ENCODE data around the gene AGO1. TPM values are rescaled to one million over a fixed set of nuclear protein-coding genes. Genes with fewer than 3 reads are reported as not detected.
A peak's percentile ranks its signal among the peaks of the same experiment; 100 is the strongest.

AGO1 gene
- total and polyA plus RNA-seq, 2 of the 13 experiments (the other 11 are each of a cell fraction or from before 2014, with no cell fraction given) = 9.2 to 18.6 TPM

DNA sequence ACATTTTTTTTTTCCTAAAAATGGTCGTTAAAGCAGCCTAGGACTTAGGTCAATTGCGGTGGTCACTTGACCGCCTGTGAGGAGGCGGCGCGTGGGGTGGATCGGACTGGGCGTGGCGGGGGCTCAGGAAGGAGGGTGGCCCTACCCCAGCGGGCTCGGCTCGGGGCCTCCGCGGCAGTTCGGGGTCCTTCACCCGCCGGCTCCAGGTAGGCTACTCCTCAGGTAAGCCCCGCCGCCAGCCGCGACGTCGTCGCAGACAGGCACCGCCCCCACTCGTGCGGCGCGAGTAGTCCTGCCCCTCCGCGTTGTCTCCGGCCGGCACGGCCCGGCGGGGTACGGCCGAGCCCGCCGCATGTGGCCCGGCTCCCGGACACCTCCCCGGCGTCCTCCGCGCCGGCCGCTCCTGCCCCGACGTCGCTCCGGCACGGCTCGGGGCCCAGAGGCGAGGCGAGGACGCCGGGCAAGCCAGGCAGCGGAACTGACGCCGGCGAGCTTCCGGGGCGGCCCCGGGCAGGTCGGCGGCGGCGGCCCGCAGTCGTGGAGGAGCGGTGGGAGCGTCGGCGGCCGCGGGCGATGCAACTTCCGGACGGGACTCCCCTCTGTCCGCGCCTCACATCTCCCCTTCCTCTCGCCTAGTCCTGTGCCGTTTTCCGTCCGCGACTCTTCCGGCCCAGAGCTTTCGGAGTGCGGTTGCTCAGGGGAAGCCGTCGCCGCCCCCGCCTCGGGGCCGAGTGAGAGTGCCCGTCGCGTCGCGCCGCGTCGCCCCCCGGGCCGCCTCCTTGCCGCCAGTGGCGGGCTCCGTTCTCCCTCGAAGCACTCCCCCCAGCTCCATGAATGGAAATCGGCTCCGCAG is 47.8 kb downstream of the AGO1 start, which contains the start of gene AGO3 (continued):
- peak in 1 of 2 experiments; percentile 68; a peak in 1 of 4 replicates for TF ChIP-seq KLF16 (CRISPR knock-in tag; IDR thresholded peaks at IDR 0.05)
- TF ChIP-seq ZNF670 (CRISPR knock-in tag; IDR thresholded peaks at IDR 0.05; ENCODE audit: borderline replicate concordance) = no peak; the same call in 1 of the 2 replicates
- peak; percentile 83; the same call in 1 of the 2 replicates for TF ChIP-seq ZNF558 (CRISPR knock-in tag; IDR thresholded peaks at IDR 0.05; ENCODE audit: borderline replicate concordance)
- TF ChIP-seq SIN3A (IDR thresholded peaks at IDR 0.05; ENCODE audit: borderline replicate concordance, low read depth, low read length) = peak; percentile 44; the same call in 1 of the 2 replicates
- 0 out of 2 replicates have a peak, but pooled peaks have one; percentile 53 for TF ChIP-seq ZNF567 (CRISPR knock-in tag; IDR thresholded peaks at IDR 0.05; ENCODE audit: borderline replicate concordance)
- TF ChIP-seq ZKSCAN8 (CRISPR knock-in tag; IDR thresholded peaks at IDR 0.05; ENCODE audit: borderline replicate concordance) = no peak
- peak; percentile 93; the same call in 1 of the 2 replicates for TF ChIP-seq CCDC6 (CRISPR knock-in tag; IDR thresholded peaks at IDR 0.05)
- no peak for TF ChIP-seq NFRKB (IDR thresholded peaks at IDR 0.05)
- TF ChIP-seq NFATC3 (CRISPR knock-in tag; IDR thresholded peaks at IDR 0.05) = no peak
- TF ChIP-seq AKAP8 (CRISPR knock-in tag; IDR thresholded peaks at IDR 0.05) = peak; percentile 51; the same call in 1 of the 2 replicates
- TF ChIP-seq, protein P1, sequence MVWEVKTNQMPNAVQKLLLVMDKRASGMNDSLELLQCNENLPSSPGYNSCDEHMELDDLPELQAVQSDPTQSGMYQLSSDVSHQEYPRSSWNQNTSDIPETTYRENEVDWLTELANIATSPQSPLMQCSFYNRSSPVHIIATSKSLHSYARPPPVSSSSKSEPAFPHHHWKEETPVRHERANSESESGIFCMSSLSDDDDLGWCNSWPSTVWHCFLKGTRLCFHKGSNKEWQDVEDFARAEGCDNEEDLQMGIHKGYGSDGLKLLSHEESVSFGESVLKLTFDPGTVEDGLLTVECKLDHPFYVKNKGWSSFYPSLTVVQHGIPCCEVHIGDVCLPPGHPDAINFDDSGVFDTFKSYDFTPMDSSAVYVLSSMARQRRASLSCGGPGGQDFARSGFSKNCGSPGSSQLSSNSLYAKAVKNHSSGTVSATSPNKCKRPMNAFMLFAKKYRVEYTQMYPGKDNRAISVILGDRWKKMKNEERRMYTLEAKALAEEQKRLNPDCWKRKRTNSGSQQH (CRISPR knock-in tag; IDR thresholded peaks at IDR 0.05; ENCODE audit: low read depth) = peak; percentile 94; the same call in 1 of the 2 replicates
- TF ChIP-seq ZNF616 (CRISPR knock-in tag; IDR thresholded peaks at IDR 0.05; ENCODE audit: low read depth) = peak; percentile 74; the same call in 1 of the 2 replicates
- peak; percentile 56 for TF ChIP-seq SP2 (CRISPR knock-in tag; IDR thresholded peaks at IDR 0.05)
- TF ChIP-seq SIN3B (IDR thresholded peaks at IDR 0.05; ENCODE audit: low read length) = no peak
- peak; percentile 71; the same call in 1 of the 2 replicates for TF ChIP-seq ZSCAN21 (CRISPR knock-in tag; IDR thresholded peaks at IDR 0.05; ENCODE audit: borderline replicate concordance)
- TF ChIP-seq MLLT10 (CRISPR knock-in tag; IDR thresholded peaks at IDR 0.05) = no peak
- TF ChIP-seq FOXJ3 (CRISPR knock-in tag; IDR thresholded peaks at IDR 0.05; ENCODE audit: borderline replicate concordance) = no peak
- TF ChIP-seq PRMT3 (CRISPR knock-in tag; IDR thresholded peaks at IDR 0.05; ENCODE audit: borderline replicate concordance, low read depth) = peak; percentile 76
- TF ChIP-seq ZNF790 (CRISPR knock-in tag; IDR thresholded peaks at IDR 0.05; ENCODE audit: borderline replicate concordance) = 0 out of 2 replicates have a peak, but pooled peaks have one; percentile 29
- no peak for TF ChIP-seq ZNF3 (CRISPR knock-in tag; IDR thresholded peaks at IDR 0.05)
- TF ChIP-seq, protein P2, sequence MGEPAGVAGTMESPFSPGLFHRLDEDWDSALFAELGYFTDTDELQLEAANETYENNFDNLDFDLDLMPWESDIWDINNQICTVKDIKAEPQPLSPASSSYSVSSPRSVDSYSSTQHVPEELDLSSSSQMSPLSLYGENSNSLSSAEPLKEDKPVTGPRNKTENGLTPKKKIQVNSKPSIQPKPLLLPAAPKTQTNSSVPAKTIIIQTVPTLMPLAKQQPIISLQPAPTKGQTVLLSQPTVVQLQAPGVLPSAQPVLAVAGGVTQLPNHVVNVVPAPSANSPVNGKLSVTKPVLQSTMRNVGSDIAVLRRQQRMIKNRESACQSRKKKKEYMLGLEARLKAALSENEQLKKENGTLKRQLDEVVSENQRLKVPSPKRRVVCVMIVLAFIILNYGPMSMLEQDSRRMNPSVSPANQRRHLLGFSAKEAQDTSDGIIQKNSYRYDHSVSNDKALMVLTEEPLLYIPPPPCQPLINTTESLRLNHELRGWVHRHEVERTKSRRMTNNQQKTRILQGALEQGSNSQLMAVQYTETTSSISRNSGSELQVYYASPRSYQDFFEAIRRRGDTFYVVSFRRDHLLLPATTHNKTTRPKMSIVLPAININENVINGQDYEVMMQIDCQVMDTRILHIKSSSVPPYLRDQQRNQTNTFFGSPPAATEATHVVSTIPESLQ (CRISPR knock-in tag; conservative IDR thresholded peaks at IDR 0.05) = no peak
- peak; percentile 37; the same call in 1 of the 2 replicates for TF ChIP-seq LBX2 (CRISPR knock-in tag; IDR thresholded peaks at IDR 0.05; ENCODE audit: borderline replicate concordance)
- no peak for TF ChIP-seq SMARCC2 (IDR thresholded peaks at IDR 0.05)
- TF ChIP-seq TIGD3 (CRISPR knock-in tag; IDR thresholded peaks at IDR 0.05; ENCODE audit: borderline replicate concordance) = no peak
- TF ChIP-seq ZNF235 (CRISPR knock-in tag; IDR thresholded peaks at IDR 0.05; ENCODE audit: borderline replicate concordance) = peak; percentile 64; the same call in 1 of the 2 replicates
